Measurements from ENCODE around the gene SLC38A5. TPM values are rescaled to one million over a fixed set of nuclear protein-coding genes. Genes with fewer than 3 reads are reported as not detected.

Gene SLC38A5
- total RNA-seq, 1 donor: 76.7 TPM

Small RNA genes within 50 kb of the gene (small RNA-seq; reads per million reads assigned to genes)
- not detected for gene AL606490.4

Other genes starting within 250 kb of the SLC38A5 start
- not detected for gene SSX1, start 214.9 kb downstream of the SLC38A5 start, total RNA-seq
- gene SSX3, start 113.6 kb downstream of the SLC38A5 start, total RNA-seq: not detected
- not detected for gene SSX4, start 86.7 kb downstream of the SLC38A5 start, total RNA-seq
- gene SSX4B, start 58.3 kb downstream of the SLC38A5 start, total RNA-seq: not detected
- gene FTSJ1, start 5.9 kb upstream of the SLC38A5 start, total RNA-seq: 69.2 TPM
- gene PORCN, start 38.7 kb upstream of the SLC38A5 start, total RNA-seq: 21.0 TPM
- 171 TPM for gene EBP, start 51.5 kb upstream of the SLC38A5 start, total RNA-seq
- gene TBC1D25, start 69.5 kb upstream of the SLC38A5 start, total RNA-seq: 19.7 TPM
- 238 TPM for gene RBM3, start 104.2 kb upstream of the SLC38A5 start, total RNA-seq
- 235 TPM for gene WDR13, start 127.2 kb upstream of the SLC38A5 start, total RNA-seq
- 52.0 TPM for gene WAS, start 213.5 kb upstream of the SLC38A5 start, total RNA-seq
- gene SUV39H1, start 226.5 kb upstream of the SLC38A5 start, total RNA-seq: 17.0 TPM

All from hematopoietic multipotent progenitor cell (in vitro differentiated cells).